HFFc6 (cell line): Measurements from ENCODE around the gene KRTAP10-7. TPM values are rescaled to one million over a fixed set of nuclear protein-coding genes. Genes with fewer than 3 reads are reported as not detected.
"Not testable (repeated sequence)": the region's sequence is repeated elsewhere in the genome, so short reads cannot be mapped to it uniquely, and the experiment has no call there.

ENCODE experiments used
- DNase-seq: peaks from one replicate; pipeline ENCODE4 v3.0.0-alpha.2; 2018
- H3K27ac Mint-ChIP-seq: 2 replicates; pipeline ENCODE4 v1.8.0; 2020; ENCODE audit warnings: mild to moderate bottlenecking, mixed read lengths
- H3K27me3 Mint-ChIP-seq: 2 replicates; pipeline ENCODE4 v1.8.0; 2021; ENCODE audit warnings: mild to moderate bottlenecking, moderate library complexity, mixed read lengths; ENCODE audit not compliant: insufficient read depth
- H3K36me3 Mint-ChIP-seq: 2 replicates; pipeline ENCODE4 v1.8.0; 2021; ENCODE audit warnings: low read depth, mixed read lengths
- H3K4me1 Mint-ChIP-seq: 2 replicates; pipeline ENCODE4 v1.8.0; 2020; ENCODE audit warnings: low read depth, mixed read lengths
- H3K4me3 Mint-ChIP-seq: 2 replicates; pipeline ENCODE4 v1.8.0; 2020; ENCODE audit warnings: mild to moderate bottlenecking, moderate library complexity, mixed read lengths
- H3K9me3 Mint-ChIP-seq: 2 replicates; pipeline ENCODE4 v1.8.0; 2020; ENCODE audit warnings: mild to moderate bottlenecking, mixed read lengths
- CTCF ChIP-seq: fragments of 200-600 bp; sonication (generic); IDR thresholded peaks from 2 replicates; pipeline ENCODE4 v1.5.0; 2021; ENCODE audit warnings: antibody characterized with exemption, mild to moderate bottlenecking
- total RNA-seq, 6 experiments: library from RNA; stranded (reverse); fragmentation: NEBNext Ultra II Directional; extraction: Animal tissue kit (Norgen Biotek cat#: 25700); gene quantifications; 2 replicates in 1 of 6; 3 replicates in 5 of 6; pipeline ENCODE4 v1.2.3, GENCODE V29; 2021

KRTAP10-7 gene
- total RNA-seq, 6 experiments from 2014 or later: not detected

GRCh38 chr21:44555200-44555875 is 45.1 kb upstream of the KRTAP10-7 start:
- DNase-seq: no peak
- Mint-ChIP-seq H3K27me3 (peaks cover 17% of the 10 kb centered on the region), H3K36me3 (no peaks in the 10 kb centered on the region; the same call in 1 of the 2 replicates), H3K27ac (no peak overlapping the region), H3K9me3 (peaks cover 4% of the 10 kb centered on the region; the same call in 1 of the 2 replicates), H3K4me1 (no peaks in the 10 kb centered on the region), H3K4me3 (no peak overlapping the region)
- TF ChIP-seq CTCF: no peak

- no peak for TF ChIP-seq CTCF
- H3K27ac Mint-ChIP-seq: no peak overlapping the region
- H3K27me3 Mint-ChIP-seq: peaks cover 11% of the 10 kb centered on the region
- H3K4me3 Mint-ChIP-seq: no peak overlapping the region
- no peaks in the 10 kb centered on the region for H3K36me3 Mint-ChIP-seq
- H3K9me3 Mint-ChIP-seq: no peaks in the 10 kb centered on the region; the same call in 1 of the 2 replicates
- no peak for DNase-seq
- no peaks in the 10 kb centered on the region for H3K4me1 Mint-ChIP-seq
These were observed 43.5 kb upstream of the KRTAP10-7 start for GRCh38 chr21:44556879-44557278.

DNA sequence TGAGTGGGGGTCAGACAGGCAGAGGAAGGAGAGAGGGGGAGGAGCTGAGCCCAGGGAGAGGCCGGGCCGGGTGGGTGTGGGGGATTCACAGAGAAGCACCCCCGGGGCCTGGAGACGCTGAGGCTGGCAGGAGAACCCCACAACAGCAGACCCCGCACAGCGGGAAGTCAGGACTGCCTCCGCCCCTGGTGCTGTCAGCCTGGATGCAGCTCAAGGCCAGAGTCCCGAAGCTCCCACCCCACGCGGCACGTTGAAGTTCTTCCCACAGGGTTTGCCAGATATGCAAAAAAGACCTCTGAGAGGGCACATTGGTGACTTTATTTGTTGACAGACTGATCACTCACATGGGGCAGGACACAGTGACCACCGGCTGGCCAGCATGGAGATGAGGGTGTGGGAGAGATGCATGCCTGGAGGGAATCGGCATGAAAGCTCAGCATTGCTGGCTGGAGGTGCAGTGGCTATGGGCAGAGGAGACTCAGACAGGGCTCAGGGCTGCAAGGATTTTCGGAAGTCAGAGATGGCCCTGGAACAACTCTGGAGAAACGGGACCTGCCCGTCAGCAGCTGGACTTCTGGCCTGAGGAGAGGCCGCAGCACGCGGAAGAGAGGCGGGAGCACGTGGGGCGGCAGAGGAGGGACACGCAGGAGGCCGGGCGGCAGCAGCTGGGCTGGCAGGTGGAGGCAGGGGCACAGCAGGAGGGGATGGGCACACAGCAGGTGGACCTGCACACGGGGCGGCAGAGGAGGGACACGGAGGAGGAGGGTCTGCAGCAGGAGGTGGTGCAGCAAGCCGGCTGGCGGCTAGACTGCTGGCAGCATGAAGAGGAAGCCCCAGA is 42.7 kb upstream of the KRTAP10-7 start:
- no peak for DNase-seq
- no peaks in the 10 kb centered on the region for H3K4me1 Mint-ChIP-seq
- no peaks in the 10 kb centered on the region; the same call in 1 of the 2 replicates for H3K9me3 Mint-ChIP-seq
- H3K36me3 Mint-ChIP-seq: no peaks in the 10 kb centered on the region
- no peak overlapping the region for H3K27ac Mint-ChIP-seq
- no peak overlapping the region for H3K4me3 Mint-ChIP-seq
- TF ChIP-seq CTCF: no peak
- peaks cover 11% of the 10 kb centered on the region for H3K27me3 Mint-ChIP-seq

GRCh38 chr21:44558329-44558675 is 42.1 kb upstream of the KRTAP10-7 start:
- not testable (repeated sequence) for H3K27ac Mint-ChIP-seq, H3K27me3 Mint-ChIP-seq, H3K4me3 Mint-ChIP-seq, H3K4me1 Mint-ChIP-seq, DNase-seq, H3K9me3 Mint-ChIP-seq, H3K36me3 Mint-ChIP-seq

DNA sequence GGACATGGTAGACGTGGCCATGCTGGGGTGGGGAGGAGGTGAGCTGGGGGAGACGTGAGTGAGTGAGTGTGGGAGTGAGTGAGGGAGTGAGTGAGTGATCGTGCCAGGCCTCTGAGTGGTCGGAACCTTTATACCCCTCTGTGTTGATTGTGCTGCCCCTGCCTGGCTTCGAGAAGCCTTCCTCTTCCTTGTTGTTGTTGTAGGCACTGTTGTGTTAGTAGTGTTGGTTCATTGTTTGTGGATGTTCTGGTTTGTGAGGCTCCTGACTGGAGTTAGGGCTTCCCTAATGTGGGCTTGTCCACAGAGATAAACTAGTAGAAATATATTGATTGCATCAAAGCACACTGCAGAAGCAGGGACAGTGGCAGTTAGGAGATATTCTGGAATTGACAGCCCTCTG is 41.7 kb upstream of the KRTAP10-7 start, which contains the start of gene KRTAP10-3:
Gene KRTAP10-3 (minus strand): TSS at position 101 of the 400 bp plus-strand sequence. CDS start 80 bp downstream, at position 21.
- Mint-ChIP-seq H3K4me3 (no peak within 1 kb of the TSS), H3K9me3 (no peaks in the 10 kb centered on the region; the same call in 1 of the 2 replicates), H3K36me3 (no peaks in the 10 kb centered on the region), H3K4me1 (no peaks in the 10 kb centered on the region), H3K27ac (no peak within 1 kb of the TSS), H3K27me3 (peaks cover 9% of the 10 kb centered on the region)
- TF ChIP-seq CTCF: no peak
- no peak for DNase-seq

GRCh38 chr21:44564099-44564498 is 36.3 kb upstream of the KRTAP10-7 start:
- H3K27me3 Mint-ChIP-seq: peaks cover 3% of the 10 kb centered on the region
- peaks cover 11% of the 10 kb centered on the region for H3K9me3 Mint-ChIP-seq
- H3K4me1 Mint-ChIP-seq: no peaks in the 10 kb centered on the region
- no peak overlapping the region for H3K4me3 Mint-ChIP-seq
- H3K36me3 Mint-ChIP-seq: no peaks in the 10 kb centered on the region
- H3K27ac Mint-ChIP-seq: no peak overlapping the region
- no peak for TF ChIP-seq CTCF
- DNase-seq: no peak
